Gastrocnemius medialis (tissue), 4 donors: ENCODE measurements around the gene TAGAP. TPM values are rescaled to one million over a fixed set of nuclear protein-coding genes. Genes with fewer than 3 reads are reported as not detected.

Experiments used
- ATAC-seq, 2 donors: fragments of 150-250 bp; one replicate each; pipeline ENCODE4 v1.9.1; 2016
- DNase-seq, 2 donors: peaks; one replicate each; pipeline ENCODE4 v3.0.0-alpha.2; 2019
- H3K27ac ChIP-seq, 4 donors: fragments of 200-600 bp; sonication (generic); 1 replicate in 1 of 4; 2 replicates in 3 of 4; pipeline ENCODE4 v1.5.1; 2016 to 2018; ENCODE audit warnings: mild to moderate bottlenecking in 2 of 4, moderate library complexity in 1 of 4
- H3K27me3 ChIP-seq, 3 donors: fragments of 200-600 bp; sonication (generic) in 2 of 3; 1 replicate in 1 of 3; 2 replicates in 2 of 3; pipeline versions ENCODE4 v1.5.1 to v1.6.0; 2016 to 2019; ENCODE audit warnings: mild to moderate bottlenecking in 1 of 3, moderate library complexity in 1 of 3
- H3K36me3 ChIP-seq, 2 donors: fragments of 200-600 bp; sonication (generic) in 1 of 2; one replicate each; pipeline ENCODE4 v1.5.1; 2017 to 2018
- H3K4me1 ChIP-seq, 2 donors: fragments of 200-600 bp; sonication (generic) in 1 of 2; one replicate each; pipeline ENCODE4 v1.5.1; 2016 to 2017; ENCODE audit warnings: mild to moderate bottlenecking in 2 of 2
- H3K4me3 ChIP-seq, 4 donors: fragments of 200-600 bp; sonication (generic) in 3 of 4; 1 replicate in 1 of 4; 2 replicates in 3 of 4; pipeline ENCODE4 v1.5.1; 2016 to 2019; ENCODE audit warnings: mild to moderate bottlenecking in 2 of 4
- H3K9me3 ChIP-seq, 3 donors: fragments of 200-600 bp; sonication (generic) in 2 of 3; 1 replicate in 1 of 3; 2 replicates in 2 of 3; pipeline ENCODE4 v1.5.1; 2016 to 2019
- POLR2A ChIP-seq, 2 donors: fragments of 450-650 bp; IDR thresholded peaks; one replicate each; pipeline ENCODE4 v1.6.1; 2017; ENCODE audit warnings: antibody characterized with exemption in 2 of 2, mild to moderate bottlenecking in 2 of 2, moderate library complexity in 2 of 2
- in situ Hi-C, 4 donors: fragments of 200-750 bp; cut with MboI; loops; one replicate each; pipeline versions ENCODE4 v1.15.0 to v1.8.0; 2017; ENCODE audit warnings: low sequenced_read_pairs in 4 of 4
- intact Hi-C: fragments of 100-400 bp; cut with DNase I; formaldehyde crosslinking; loops from one replicate; pipeline ENCODE4 v1.15.1; 2023; ENCODE audit warnings: low total_unique reads
- total RNA-seq, 4 donors: library from RNA; depleted of rRNA; stranded (reverse); fragments of >200 nt; gene quantifications; one replicate each; pipeline versions ENCODE4 v1.1.0 to v1.2.3, GENCODE V29; 2016
- TF ChIP-seq, protein P1 (sequence below), 5 experiments: fragments of 450-650 bp in 3 of 5; fragments of 200-600 bp in 2 of 5; sonication (generic) in 2 of 5; IDR thresholded peaks in 4 of 5; conservative IDR thresholded peaks in 1 of 5; 1 replicate in 4 of 5; 2 replicates in 1 of 5; pipeline ENCODE4 v1.5.1; 2016 to 2019; ENCODE audit warnings: antibody characterized with exemption in 5 of 5, mild to moderate bottlenecking in 3 of 5, moderate library complexity in 3 of 5

Gene TAGAP
- total RNA-seq, 4 donors from 2014 or later, result 0.25 to 0.44 TPM; not detected in 2

DNA sequence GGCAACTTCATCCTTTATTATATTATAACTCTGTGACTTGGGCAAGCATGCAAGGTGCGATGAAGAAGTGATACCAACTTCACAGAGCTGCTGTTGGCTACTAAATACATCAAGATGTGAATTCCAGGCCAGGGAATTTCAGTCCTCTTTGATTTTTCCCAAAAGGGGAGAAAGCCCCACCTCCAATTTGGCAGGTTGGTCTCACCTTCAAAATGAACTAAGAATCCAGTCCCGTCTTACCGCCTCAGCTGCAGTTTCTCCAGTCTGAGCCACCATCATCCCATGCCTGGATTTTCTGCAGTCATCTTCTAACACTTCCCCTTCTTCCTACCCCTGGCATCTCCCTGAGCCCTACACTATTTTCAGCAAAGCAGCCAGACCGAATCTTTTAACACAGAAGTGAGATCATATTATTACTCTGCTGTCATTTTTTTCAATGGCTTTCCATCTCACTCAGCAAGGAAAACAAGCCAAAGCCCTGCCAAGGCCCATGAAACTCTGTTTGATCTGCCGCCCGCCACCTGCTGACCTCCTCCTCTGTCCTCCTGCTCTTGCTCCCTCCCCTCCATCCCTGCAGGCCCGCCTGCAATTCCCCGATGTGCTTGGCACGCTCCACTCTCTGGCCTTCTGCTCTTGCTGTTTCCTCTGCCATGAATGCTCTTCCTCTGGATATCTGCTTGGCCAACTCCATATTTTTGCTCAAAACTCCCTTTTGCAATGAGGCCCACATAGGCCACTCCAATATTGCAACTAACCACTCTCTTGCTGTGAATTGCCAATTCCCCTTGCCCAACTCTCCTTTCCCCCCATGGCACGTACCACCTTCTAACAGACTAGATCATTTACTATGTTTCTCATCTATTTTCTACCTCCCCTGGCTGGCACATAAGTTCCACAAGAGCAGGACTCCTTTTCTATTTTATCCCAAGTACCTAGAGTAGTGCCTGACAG lies 46.0 kb upstream of the TAGAP start:
- Histone ChIP-seq H3K9me3 (no peaks in the 10 kb centered on the region), H3K27ac (no peak overlapping the region), H3K27me3 (no peaks in the 10 kb centered on the region), H3K4me3 (no peak overlapping the region), H3K36me3 (no peaks in the 10 kb centered on the region), H3K4me1 (no peaks in the 10 kb centered on the region)
- in situ Hi-C loops (no loop called here), intact Hi-C loops (no loop called here)
- TF ChIP-seq, protein P1, sequence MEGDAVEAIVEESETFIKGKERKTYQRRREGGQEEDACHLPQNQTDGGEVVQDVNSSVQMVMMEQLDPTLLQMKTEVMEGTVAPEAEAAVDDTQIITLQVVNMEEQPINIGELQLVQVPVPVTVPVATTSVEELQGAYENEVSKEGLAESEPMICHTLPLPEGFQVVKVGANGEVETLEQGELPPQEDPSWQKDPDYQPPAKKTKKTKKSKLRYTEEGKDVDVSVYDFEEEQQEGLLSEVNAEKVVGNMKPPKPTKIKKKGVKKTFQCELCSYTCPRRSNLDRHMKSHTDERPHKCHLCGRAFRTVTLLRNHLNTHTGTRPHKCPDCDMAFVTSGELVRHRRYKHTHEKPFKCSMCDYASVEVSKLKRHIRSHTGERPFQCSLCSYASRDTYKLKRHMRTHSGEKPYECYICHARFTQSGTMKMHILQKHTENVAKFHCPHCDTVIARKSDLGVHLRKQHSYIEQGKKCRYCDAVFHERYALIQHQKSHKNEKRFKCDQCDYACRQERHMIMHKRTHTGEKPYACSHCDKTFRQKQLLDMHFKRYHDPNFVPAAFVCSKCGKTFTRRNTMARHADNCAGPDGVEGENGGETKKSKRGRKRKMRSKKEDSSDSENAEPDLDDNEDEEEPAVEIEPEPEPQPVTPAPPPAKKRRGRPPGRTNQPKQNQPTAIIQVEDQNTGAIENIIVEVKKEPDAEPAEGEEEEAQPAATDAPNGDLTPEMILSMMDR (IDR thresholded peaks at IDR 0.05 in 4 of 5, conservative IDR thresholded peaks at IDR 0.05 in 1 of 5), result no peak
- no peak for TF ChIP-seq POLR2A (IDR thresholded peaks at IDR 0.05)
- DNase-seq, result no peak
- no peak for ATAC-seq

DNA sequence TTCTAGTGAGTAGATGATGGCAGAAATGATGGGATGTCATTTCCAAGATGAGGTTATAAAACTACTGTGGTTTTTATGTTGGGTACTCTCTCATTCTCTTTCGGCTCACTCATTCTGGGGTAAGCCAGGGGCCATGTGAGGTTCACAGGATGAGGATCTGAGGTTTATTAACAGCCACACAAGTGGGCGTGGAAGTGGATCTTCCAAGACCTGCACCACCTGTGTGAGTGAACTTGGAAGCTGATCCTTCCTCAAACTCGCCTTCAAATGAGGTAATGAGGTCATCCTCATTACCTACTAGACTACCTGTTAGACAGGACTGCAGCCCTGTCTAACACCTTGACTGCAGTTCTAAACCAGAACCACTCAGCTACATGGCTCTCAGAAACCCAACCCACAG lies 45.1 kb upstream of the TAGAP start:
- Histone ChIP-seq H3K36me3 (no peaks in the 10 kb centered on the region), H3K4me3 (no peak overlapping the region), H3K27ac (no peak overlapping the region), H3K4me1 (no peaks in the 10 kb centered on the region), H3K9me3 (no peaks in the 10 kb centered on the region), H3K27me3 (no peaks in the 10 kb centered on the region)
- no peak for DNase-seq
- in situ Hi-C loops (no loop called here), intact Hi-C loops (no loop called here)
- no peak for TF ChIP-seq POLR2A (IDR thresholded peaks at IDR 0.05)
- TF ChIP-seq, protein P1 (IDR thresholded peaks at IDR 0.05 in 4 of 5, conservative IDR thresholded peaks at IDR 0.05 in 1 of 5), result no peak
- ATAC-seq, result no peak

DNA sequence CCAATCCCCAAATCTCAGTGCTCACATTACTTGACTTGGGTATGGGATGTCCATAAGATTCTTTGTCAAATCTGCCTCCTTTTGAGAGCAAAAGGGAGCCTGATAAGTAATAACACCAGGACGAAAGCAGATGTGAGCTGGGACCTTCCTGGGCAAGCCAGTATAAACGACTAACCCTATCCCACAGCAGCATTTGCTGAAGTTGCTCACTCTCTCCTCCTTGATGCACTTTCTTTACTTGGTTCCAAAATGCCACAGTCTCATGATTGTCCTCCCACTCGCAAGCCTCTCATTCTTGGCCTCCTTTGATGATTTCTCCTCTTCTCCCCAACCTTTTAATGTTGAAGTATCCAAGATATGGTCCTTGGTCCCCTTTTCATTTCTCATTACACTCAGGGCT lies 44.7 kb upstream of the TAGAP start:
- Histone ChIP-seq H3K4me3 (no peak overlapping the region), H3K27me3 (no peaks in the 10 kb centered on the region), H3K27ac (no peak overlapping the region), H3K4me1 (no peaks in the 10 kb centered on the region), H3K9me3 (no peaks in the 10 kb centered on the region), H3K36me3 (no peaks in the 10 kb centered on the region)
- in situ Hi-C loops (no loop called here), intact Hi-C loops (no loop called here)
- TF ChIP-seq, protein P1 (IDR thresholded peaks at IDR 0.05 in 4 of 5, conservative IDR thresholded peaks at IDR 0.05 in 1 of 5), result no peak
- no peak for TF ChIP-seq POLR2A (IDR thresholded peaks at IDR 0.05)
- ATAC-seq (no peak), DNase-seq (no peak)

DNA sequence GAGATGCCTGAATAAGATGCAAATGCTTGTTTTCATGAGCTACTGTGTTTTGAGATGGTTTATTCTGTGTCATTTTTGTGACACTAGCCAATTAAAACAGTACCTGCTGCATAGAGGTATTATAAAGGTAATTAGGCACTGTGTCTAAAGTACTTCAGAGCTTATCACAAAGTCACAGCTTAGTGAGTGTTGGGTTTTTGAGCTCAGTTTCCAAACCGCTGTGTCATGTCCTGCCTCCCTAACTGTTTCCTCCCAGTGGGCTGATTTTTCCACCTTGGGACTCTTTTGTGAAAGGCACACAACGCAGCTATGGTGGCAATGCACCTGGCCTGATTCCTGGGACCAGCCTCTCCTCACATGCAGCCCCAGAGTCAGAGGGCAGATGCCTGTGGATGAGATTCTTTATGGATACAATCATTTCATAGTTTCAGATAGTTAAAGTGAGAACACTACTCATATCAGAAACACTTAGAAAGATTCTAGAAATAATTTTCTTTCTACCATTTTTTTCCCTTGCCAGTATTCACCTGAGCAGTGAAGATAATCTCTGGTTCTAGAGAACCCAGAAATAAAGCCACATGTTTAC lies 41.3 kb upstream of the TAGAP start:
- no peak for ATAC-seq
- no peak overlapping the region for H3K4me3 ChIP-seq
- no peak overlapping the region for H3K27ac ChIP-seq
- H3K9me3 ChIP-seq, result no peaks in the 10 kb centered on the region
- in situ Hi-C loops, result no loop called here
- H3K36me3 ChIP-seq, result no peaks in the 10 kb centered on the region
- no peak for DNase-seq
- TF ChIP-seq, protein P1 (IDR thresholded peaks at IDR 0.05 in 4 of 5, conservative IDR thresholded peaks at IDR 0.05 in 1 of 5), result no peak
- TF ChIP-seq POLR2A (IDR thresholded peaks at IDR 0.05), result no peak
- intact Hi-C loops, result no loop called here
- no peaks in the 10 kb centered on the region for H3K27me3 ChIP-seq
- H3K4me1 ChIP-seq, result no peaks in the 10 kb centered on the region
